ENCODE measurements around the gene S1PR4. TPM values are rescaled to one million over a fixed set of nuclear protein-coding genes. Genes with fewer than 3 reads are reported as not detected.
A peak's percentile ranks its signal among the peaks of the same experiment; 100 is the strongest.

The S1PR4 gene
- total and polyA plus RNA-seq, 7 experiments from 2014 or later = 61.0 to 589 (median 213) TPM

DNA sequence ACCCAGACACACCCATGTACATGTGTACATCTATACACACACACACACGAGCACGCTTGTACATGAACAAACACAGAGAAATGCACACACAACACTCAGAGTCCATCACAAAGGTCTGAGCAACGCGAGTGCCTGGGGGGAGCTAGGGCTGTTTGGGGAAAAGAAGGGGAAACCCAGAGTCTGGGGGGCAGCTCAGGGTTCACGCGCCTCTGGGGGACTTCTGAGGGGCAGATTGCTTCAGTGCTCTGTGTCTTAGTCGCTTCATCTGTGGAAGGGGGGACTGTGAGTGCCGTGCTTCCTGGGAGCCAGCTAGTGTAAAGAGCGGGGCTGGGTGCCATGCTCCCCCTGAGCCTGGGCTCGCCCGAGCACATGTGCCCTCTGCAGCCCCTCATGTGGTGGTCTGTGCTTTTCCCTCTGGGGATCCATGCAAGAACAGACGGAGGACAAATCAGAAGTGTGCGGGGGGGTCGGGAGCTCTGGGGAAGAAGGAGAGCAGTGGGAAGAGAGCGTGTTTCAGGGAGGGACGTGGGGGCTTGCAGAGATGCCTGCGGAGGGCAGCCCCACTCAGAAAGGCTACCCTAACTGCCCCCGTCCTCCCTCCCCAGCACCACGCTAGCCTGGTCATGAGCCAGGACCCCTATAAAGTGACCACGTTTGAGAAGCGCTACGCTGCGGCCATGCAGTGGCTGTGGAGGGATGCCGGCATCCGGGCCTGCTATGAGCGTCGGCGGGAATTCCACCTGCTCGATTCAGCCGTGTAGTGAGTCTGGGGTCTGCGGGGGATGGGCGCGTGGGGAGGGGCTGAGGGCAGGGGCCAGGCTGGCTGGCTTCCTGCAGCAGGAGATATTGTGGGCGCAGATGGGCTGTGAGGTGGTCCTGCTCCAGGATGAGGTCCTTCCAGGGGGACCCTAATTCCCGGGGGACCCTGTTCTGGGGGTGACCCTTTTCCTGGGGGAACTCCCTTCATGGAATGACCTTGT lies 28.8 kb upstream of the S1PR4 start:
- Mint-ChIP-seq H3K36me3 (peaks cover 0 to 31% (median 0%) of the 10 kb centered on the region in 5 donors), H3K27ac (peak overlapping the region in 1 of 9 donors; percentile 38), H3K4me1 (peaks cover 0 to 24% (median 0%) of the 10 kb centered on the region in 7 donors), H3K4me3 (no peak overlapping the region), H3K27me3 (no peaks in the 10 kb centered on the region), H3K9me3 (no peaks in the 10 kb centered on the region)
- no peaks in the 10 kb centered on the region for H3K27me3 ChIP-seq (ENCODE audit: control insufficient read depth in 2 of 2, insufficient read depth in 2 of 2, low read length in 2 of 2)
- no peak overlapping the region for H3K27ac ChIP-seq (ENCODE audit: low read depth, low read length)
- DNase-seq = no peak
- intact Hi-C loops (cut with micrococcal nuclease) = no loop called here
- H3K9me3 ChIP-seq (ENCODE audit: control insufficient read depth in 2 of 3, low read length in 3 of 3) = peaks cover 0 to 6% (median 0%) of the 10 kb centered on the region in 3 experiments
- H3K36me3 ChIP-seq (ENCODE audit: control insufficient read depth in 2 of 3, insufficient read depth in 3 of 3, low read length in 3 of 3) = no peaks in the 10 kb centered on the region
- no peak overlapping the region for H3K4me3 ChIP-seq (ENCODE audit: low read length)
- H3K4me1 ChIP-seq (ENCODE audit: control insufficient read depth in 2 of 2, insufficient read depth in 2 of 2, low read length in 2 of 2) = peaks cover 4 to 10% of the 10 kb centered on the region in 2 donors
- CTCF ChIA-PET = interaction anchor here (0.9 kb wide), 1 partner anchor 12 kb away, joined by 4 read pairs; no protein-coding TSS in a partner anchor
- no peak for ATAC-seq
- POLR2A ChIA-PET = no interaction called here

DNA sequence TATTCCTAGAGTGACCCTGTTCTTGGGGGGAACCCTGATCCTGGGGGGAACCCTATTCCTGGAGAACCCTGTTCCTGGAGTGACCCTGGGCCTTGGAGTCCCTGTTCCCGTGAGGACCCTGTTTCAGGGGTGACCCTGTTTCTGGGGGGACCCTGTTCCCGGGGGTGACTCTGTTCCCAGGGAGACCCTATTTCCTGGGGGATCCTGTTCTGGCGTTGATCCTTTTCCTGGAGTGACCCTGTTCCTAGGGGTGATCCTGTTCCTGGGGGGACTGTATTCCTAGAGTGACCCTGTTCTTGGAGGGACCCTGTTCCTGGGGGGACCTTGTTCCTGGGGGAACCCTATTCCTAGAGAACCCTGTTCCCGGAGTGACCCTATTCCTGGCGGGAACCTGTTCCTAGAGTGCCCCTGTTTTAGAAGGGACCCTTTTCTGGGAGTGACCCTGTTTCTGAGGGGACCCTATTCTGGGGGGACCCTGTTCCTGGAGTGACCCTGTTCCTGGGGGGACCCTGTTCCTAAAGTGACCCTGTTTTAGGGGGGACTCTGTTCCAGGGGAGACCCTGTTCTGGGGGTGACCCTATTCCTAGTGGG lies 27.7 kb upstream of the S1PR4 start:
- Histone ChIP-seq H3K36me3 (ENCODE audit: control insufficient read depth in 2 of 3, insufficient read depth in 3 of 3, low read length in 3 of 3) (no peaks in the 10 kb centered on the region), H3K4me3 (ENCODE audit: low read length) (no peak overlapping the region), H3K4me1 (ENCODE audit: control insufficient read depth in 2 of 2, insufficient read depth in 2 of 2, low read length in 2 of 2) (peaks cover 14 to 21% of the 10 kb centered on the region in 2 donors), H3K9me3 (ENCODE audit: control insufficient read depth in 2 of 3, low read length in 3 of 3) (peaks cover 0 to 6% (median 0%) of the 10 kb centered on the region in 3 experiments), H3K27ac (ENCODE audit: low read depth, low read length) (no peak overlapping the region), H3K27me3 (ENCODE audit: control insufficient read depth in 2 of 2, insufficient read depth in 2 of 2, low read length in 2 of 2) (no peaks in the 10 kb centered on the region)
- peaks cover 0 to 20% (median 0%) of the 10 kb centered on the region in 7 donors for H3K4me1 Mint-ChIP-seq
- no peaks in the 10 kb centered on the region for H3K9me3 Mint-ChIP-seq
- ChIA-PET CTCF (no interaction called here), POLR2A (no interaction called here)
- H3K36me3 Mint-ChIP-seq = peaks cover 0 to 32% (median 0%) of the 10 kb centered on the region in 5 donors
- ATAC-seq (no peak), DNase-seq (no peak)
- no peak overlapping the region for H3K4me3 Mint-ChIP-seq
- no peak overlapping the region for H3K27ac Mint-ChIP-seq
- H3K27me3 Mint-ChIP-seq = no peaks in the 10 kb centered on the region
- intact Hi-C loops (cut with micrococcal nuclease) = no loop called here

DNA sequence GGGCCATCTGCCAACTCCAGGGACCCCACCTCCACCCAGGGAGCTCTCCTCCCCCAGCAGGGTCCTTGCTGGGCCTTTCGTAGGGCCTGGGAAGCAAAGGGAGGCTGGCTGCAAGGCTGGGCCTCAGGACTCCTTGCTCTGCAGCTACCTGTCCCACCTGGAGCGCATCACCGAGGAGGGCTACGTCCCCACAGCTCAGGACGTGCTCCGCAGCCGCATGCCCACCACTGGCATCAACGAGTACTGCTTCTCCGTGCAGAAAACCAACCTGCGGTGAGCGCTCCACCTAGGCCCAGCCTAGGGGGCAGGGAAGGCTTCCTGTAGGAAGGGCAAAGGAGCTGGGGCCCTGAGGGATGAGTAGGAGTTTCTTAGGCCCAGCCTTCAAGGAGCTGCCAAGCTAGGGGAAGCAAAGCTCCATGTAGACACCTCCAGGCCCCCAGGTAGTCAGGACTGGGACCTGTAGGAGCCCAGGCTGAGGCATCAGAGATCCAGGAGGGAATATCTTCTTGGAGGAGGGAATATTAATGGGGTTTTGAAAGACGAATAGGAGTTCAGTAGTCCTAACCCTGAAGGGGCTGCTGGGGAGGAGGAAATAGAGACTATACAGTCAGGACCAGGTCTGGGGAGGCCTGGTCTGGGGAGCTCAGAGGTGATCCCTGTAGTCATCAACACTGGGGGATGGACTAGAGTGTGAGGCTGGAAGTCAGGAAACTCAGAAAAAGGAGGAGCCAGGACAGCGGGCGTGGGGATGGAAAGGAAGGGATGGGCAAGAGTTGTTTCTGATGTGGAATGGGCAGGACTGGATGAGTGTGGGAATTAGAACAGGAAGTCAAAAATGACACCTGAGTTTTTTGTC lies 26.8 kb upstream of the S1PR4 start:
- Histone ChIP-seq H3K27me3 (ENCODE audit: control insufficient read depth in 2 of 2, insufficient read depth in 2 of 2, low read length in 2 of 2) (no peaks in the 10 kb centered on the region), H3K9me3 (ENCODE audit: control insufficient read depth in 2 of 3, low read length in 3 of 3) (peaks cover 0 to 6% (median 0%) of the 10 kb centered on the region in 3 experiments), H3K36me3 (ENCODE audit: control insufficient read depth in 2 of 3, insufficient read depth in 3 of 3, low read length in 3 of 3) (no peaks in the 10 kb centered on the region), H3K4me3 (ENCODE audit: low read length) (no peak overlapping the region), H3K4me1 (ENCODE audit: control insufficient read depth in 2 of 2, insufficient read depth in 2 of 2, low read length in 2 of 2) (peaks cover 17 to 24% of the 10 kb centered on the region in 2 donors), H3K27ac (ENCODE audit: low read depth, low read length) (no peak overlapping the region)
- CTCF ChIA-PET = interaction anchor here (1.3 kb wide), 1 partner anchor 10 kb away, joined by 7 read pairs; no protein-coding TSS in a partner anchor
- no peak overlapping the region for H3K27ac Mint-ChIP-seq
- H3K4me3 Mint-ChIP-seq = no peak overlapping the region
- intact Hi-C loops (cut with micrococcal nuclease) = no loop called here
- DNase-seq (no peak), ATAC-seq (no peak)
- no peaks in the 10 kb centered on the region for H3K27me3 Mint-ChIP-seq
- H3K36me3 Mint-ChIP-seq = peaks cover 0 to 37% (median 0%) of the 10 kb centered on the region in 5 donors
- POLR2A ChIA-PET = interaction anchor here (0.6 kb wide), 1 partner anchor 1765 kb away, joined by 3 read pairs; no protein-coding TSS in a partner anchor
- H3K4me1 Mint-ChIP-seq = peaks cover 0 to 12% (median 0%) of the 10 kb centered on the region in 7 donors
- H3K9me3 Mint-ChIP-seq = peaks cover 0 to 3% (median 0%) of the 10 kb centered on the region in 11 donors

DNA sequence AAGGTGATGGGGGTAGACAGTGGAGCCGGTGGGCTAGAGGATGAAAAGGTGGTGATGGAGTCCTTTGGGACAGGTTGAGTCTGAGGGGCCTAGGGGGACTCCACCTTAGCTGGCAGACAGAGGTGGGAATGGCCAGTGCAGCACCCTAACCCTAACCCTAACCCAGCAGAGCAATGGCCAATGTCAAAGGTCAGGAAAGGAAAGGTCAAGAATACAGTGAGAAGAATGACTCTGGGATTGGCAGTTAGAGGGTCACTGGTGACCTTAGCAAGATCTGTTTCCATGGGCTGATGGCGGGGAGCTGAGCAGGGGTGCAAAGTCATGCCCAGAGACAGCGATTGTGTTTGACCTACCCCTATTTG lies 26.2 kb upstream of the S1PR4 start:
- intact Hi-C loops (cut with micrococcal nuclease) = no loop called here
- Mint-ChIP-seq H3K4me1 (peaks cover 0 to 14% (median 0%) of the 10 kb centered on the region in 7 donors), H3K4me3 (no peak overlapping the region), H3K36me3 (peaks cover 0 to 40% (median 0%) of the 10 kb centered on the region in 5 donors), H3K9me3 (peaks cover 0 to 3% (median 0%) of the 10 kb centered on the region in 11 donors), H3K27ac (no peak overlapping the region), H3K27me3 (no peaks in the 10 kb centered on the region)
- H3K4me3 ChIP-seq (ENCODE audit: low read length) = no peak overlapping the region
- no peak for ATAC-seq
- H3K36me3 ChIP-seq (ENCODE audit: control insufficient read depth in 2 of 3, insufficient read depth in 3 of 3, low read length in 3 of 3) = no peaks in the 10 kb centered on the region
- ChIA-PET POLR2A (interaction anchor here (0.8 kb wide), 1 partner anchor 56 kb away, joined by 3 read pairs; no protein-coding TSS in a partner anchor), CTCF (interaction anchor here (1.3 kb wide), 1 partner anchor 9 kb away, joined by 7 read pairs; no protein-coding TSS in a partner anchor)
- DNase-seq = no peak
- H3K27ac ChIP-seq (ENCODE audit: low read depth, low read length) = no peak overlapping the region
- H3K4me1 ChIP-seq (ENCODE audit: control insufficient read depth in 2 of 2, insufficient read depth in 2 of 2, low read length in 2 of 2) = peaks cover 17 to 24% of the 10 kb centered on the region in 2 donors
- H3K27me3 ChIP-seq (ENCODE audit: control insufficient read depth in 2 of 2, insufficient read depth in 2 of 2, low read length in 2 of 2) = no peaks in the 10 kb centered on the region
- H3K9me3 ChIP-seq (ENCODE audit: control insufficient read depth in 2 of 3, low read length in 3 of 3) = peaks cover 0 to 6% (median 0%) of the 10 kb centered on the region in 3 experiments

DNA sequence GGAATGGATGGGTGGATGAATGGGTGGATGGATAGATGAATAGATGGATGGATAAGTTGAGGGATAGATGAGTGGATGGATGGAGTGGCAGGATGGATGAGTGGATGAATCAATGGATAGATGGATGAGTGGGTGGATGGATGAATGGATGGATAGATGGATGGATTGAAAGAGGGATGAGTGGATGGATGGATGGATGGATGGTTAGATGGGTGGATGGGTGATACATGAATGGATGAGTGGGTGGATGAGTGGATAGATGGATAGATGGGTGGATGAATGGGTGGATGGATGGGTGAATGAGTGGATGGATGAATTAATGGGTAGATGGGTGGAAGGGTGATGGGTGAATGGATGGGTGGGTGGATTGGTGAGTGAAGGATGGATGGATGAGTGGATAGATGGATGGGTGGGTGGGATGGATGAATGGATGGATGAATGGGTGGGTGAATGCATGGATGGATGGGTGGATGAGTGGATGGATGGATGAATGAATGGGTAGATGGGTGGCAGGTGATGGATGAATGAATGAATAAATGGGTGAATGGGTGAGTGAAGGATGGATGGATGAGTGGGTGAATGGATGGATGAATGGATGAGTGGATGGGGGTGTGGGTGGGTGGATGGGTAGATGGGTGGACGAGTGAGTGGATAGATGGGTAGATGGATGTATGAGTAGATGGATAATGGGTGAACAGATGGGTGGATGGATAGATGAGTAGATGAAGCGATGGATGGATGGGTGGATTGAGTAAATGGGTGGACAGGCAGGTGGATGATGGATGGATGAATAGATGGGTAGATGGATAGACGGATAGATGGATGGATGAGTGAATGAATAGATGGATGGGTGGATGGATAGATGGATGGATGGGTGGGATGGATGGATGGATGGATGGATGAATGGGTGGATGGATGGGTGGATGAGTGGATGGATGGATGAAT lies 25.0 kb upstream of the S1PR4 start:
- ATAC-seq = no peak
- peaks cover 0 to 47% (median 0%) of the 10 kb centered on the region in 5 donors for H3K36me3 Mint-ChIP-seq
- H3K27me3 ChIP-seq (ENCODE audit: control insufficient read depth in 2 of 2, insufficient read depth in 2 of 2, low read length in 2 of 2) = no peaks in the 10 kb centered on the region
- intact Hi-C loops (cut with micrococcal nuclease) = no loop called here
- H3K27me3 Mint-ChIP-seq = no peaks in the 10 kb centered on the region
- no peak overlapping the region for H3K27ac ChIP-seq (ENCODE audit: low read depth, low read length)
- no peak overlapping the region for H3K27ac Mint-ChIP-seq
- ChIA-PET CTCF (no interaction called here), POLR2A (interaction anchor here (0.8 kb wide), 1 partner anchor 58 kb away, joined by 3 read pairs; no protein-coding TSS in a partner anchor)
- H3K9me3 Mint-ChIP-seq = peaks cover 0 to 3% (median 0%) of the 10 kb centered on the region in 11 donors
- H3K9me3 ChIP-seq (ENCODE audit: control insufficient read depth in 2 of 3, low read length in 3 of 3) = peaks cover 0 to 6% (median 0%) of the 10 kb centered on the region in 3 experiments
- H3K36me3 ChIP-seq (ENCODE audit: control insufficient read depth in 2 of 3, insufficient read depth in 3 of 3, low read length in 3 of 3) = no peaks in the 10 kb centered on the region
- H3K4me3 ChIP-seq (ENCODE audit: low read length) = no peak overlapping the region
- peaks cover 17 to 24% of the 10 kb centered on the region in 2 donors for H3K4me1 ChIP-seq (ENCODE audit: control insufficient read depth in 2 of 2, insufficient read depth in 2 of 2, low read length in 2 of 2)
- H3K4me1 Mint-ChIP-seq = peaks cover 0 to 23% (median 0%) of the 10 kb centered on the region in 7 donors
- DNase-seq = no peak
- no peak overlapping the region for H3K4me3 Mint-ChIP-seq

All from naive thymus-derived CD4-positive, alpha-beta T cell (primary cell).